GDM1 (cell line): ENCODE data around the gene PGBD2.
A peak's percentile ranks its signal among the peaks of the same experiment; 100 is the strongest.
"Not testable (repeated sequence)": the region's sequence is repeated elsewhere in the genome, so short reads cannot be mapped to it uniquely, and the experiment has no call there.

ENCODE experiments used
- DNase-seq: peaks from one replicate; lab custom pipeline; 2025; lab: John Stamatoyannopoulos, UW

Gene PGBD2

GRCh38 chr1:248886237-248886895, 19.7 kb upstream of the PGBD2 start:
- DNase-seq: no peak

DNA sequence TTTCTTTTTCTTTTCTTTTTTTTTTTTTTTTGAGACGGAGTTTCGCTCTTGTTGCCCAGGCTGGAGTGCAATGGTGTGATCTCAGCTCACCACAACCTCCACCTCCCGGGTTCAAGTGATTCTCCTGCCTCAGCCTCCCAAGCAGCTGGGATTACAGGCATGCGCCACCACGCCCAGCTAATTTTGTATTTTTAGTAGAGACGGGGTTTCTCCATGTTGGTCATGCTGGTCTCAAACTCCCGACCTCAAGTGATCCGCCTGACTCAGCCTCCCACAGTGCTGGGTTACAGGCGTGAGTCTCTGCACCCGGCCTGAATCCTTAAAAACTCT, 16.2 kb upstream of the PGBD2 start:
- not testable (repeated sequence) for DNase-seq

GRCh38 chr1:248890549-248891498, 15.2 kb upstream of the PGBD2 start:
- DNase-seq: no peak

- no peak for DNase-seq
These were observed 14.3 kb upstream of the PGBD2 start for GRCh38 chr1:248891758-248892157.

- no peak for DNase-seq
These were observed 13.4 kb upstream of the PGBD2 start for GRCh38 chr1:248892590-248892989.

DNA sequence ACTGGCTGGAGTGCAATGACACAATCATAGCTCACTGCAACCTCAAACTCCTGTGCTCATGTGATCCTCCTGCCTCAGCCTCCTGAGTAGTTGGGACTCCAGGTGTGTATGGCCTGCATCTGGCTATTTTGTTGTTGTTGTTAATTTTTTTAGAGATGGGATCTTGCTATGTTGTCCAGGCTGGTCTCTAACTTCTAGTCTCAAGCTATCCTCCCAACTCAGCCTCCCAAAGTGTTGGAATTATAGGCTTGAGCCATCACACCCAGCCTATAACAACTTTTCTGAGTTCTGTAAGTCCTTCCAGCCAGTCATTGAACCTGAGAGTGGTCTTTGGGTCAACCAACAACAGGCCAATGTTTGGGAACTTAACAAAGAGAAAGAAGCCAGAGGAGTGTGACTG, 11.2 kb upstream of the PGBD2 start:
- DNase-seq: no peak

DNA sequence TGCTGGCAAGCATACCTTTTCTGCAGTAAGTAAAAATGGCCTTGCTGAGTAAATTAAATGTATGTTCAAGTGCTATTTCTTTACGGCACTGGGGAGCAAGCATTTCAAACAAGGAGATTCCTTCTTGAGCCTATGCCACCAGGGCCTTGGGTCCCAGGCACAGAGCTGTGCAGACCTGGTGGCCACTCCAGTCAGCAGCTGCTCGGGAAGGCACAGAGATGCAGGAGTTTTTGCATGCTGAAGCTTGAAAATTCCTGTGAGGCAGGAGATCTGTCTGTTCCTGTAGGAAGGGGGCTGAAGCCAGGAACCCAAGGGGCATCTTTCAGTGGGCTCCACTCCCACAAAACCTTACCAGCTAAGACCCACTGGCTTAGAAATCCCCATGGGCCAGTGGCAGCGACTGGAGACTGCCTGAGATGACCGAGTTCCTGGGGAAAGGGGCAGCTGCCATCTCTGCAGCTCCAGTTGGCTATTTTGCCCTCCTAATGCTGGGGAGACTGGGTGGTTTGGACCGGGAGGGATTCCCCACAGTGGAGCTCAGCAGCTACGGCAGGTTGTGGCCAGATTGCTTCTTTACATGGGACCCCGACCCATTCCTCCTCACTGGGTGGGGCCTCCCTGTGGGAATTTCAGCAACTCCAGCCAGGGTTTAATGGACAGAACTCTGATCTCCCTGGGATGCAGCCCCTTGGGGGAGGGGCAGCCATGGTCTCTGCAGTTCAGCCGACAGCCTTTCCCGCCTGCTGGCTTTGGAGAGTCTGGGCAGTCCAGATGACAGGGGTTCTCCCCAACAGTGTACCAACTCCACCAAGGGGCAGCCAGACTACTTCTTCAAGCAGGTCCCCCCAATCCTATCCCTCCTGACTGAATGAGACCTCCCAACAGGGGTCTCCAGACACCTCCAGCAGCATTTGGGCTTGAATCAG, 8.4 kb upstream of the PGBD2 start:
- no peak for DNase-seq

DNA sequence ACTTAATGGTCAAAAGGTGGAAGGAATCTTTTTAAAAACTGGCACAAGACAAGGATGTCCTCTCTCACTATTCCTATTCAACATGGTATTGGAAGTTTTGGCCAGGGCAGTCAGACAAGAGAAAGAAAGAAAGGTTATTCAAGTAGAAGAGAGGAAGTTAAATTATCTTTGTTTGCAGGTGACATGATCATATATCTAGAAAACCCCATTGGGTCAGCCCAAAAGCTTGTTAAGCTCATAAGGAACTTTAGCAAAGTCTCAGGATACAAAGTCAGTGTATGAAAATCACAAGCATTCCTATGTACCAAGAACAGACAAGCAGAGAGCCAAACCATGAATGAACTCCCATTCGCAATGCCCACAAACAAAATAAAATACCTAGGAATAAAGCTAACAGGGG, 5.4 kb upstream of the PGBD2 start:
- DNase-seq: no peak

- DNase-seq: no peak
These were observed 4.5 kb upstream of the PGBD2 start for GRCh38 chr1:248901578-248901977.

DNA sequence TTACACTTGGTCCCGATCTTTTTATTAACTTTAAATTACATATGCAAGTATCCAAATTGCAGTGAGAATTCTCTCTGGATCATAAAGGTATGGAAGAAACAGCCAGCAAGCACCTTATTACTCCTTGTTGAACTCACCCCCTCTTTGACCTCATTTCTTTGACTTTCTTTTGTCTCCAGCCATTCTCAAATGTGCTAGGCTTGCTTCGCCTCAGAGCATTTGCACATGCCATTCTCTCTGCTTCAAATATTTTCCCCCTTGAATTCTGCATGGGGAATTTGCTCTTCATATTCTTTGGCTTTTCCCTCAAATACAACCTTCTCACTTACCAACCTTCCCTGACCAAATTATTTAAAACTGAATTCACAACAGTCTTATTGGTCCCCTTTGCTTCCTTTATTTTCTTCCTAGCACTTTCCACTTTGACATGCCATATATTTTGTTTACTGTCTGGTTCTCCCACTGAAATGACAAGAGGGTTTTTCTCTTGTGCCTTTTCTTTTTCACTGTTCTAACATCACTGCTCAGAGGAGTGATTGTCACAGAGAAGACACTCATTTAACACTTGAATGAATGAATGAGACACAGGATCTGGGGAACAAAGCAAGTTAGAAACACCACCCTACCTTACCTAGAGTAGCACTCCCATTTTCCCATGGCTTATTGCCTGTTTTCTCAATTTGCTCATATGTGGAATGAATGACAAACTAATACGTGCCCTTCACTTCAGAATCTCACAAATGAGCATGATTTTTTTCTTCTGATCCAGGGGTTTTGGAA, 1.4 kb upstream of the PGBD2 start:
- DNase-seq: no peak

DNA sequence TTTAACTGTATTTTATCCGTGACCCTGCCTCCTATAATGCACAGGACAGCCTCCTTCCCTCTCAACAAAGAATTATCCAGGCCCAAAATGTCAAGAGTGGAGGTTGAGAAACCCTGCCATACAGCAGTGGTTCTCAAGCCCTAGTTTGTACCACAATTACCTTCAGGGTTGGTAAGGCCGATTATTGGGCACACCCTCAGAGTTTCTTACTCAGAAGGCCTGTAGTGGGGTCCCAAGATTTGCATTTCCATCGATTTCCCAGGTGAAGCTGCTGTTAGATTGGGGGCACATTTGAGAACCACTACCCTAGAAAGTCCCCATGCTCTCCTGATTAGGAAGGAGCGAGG, 400 bp upstream of the PGBD2 start:
- no peak for DNase-seq

DNA sequence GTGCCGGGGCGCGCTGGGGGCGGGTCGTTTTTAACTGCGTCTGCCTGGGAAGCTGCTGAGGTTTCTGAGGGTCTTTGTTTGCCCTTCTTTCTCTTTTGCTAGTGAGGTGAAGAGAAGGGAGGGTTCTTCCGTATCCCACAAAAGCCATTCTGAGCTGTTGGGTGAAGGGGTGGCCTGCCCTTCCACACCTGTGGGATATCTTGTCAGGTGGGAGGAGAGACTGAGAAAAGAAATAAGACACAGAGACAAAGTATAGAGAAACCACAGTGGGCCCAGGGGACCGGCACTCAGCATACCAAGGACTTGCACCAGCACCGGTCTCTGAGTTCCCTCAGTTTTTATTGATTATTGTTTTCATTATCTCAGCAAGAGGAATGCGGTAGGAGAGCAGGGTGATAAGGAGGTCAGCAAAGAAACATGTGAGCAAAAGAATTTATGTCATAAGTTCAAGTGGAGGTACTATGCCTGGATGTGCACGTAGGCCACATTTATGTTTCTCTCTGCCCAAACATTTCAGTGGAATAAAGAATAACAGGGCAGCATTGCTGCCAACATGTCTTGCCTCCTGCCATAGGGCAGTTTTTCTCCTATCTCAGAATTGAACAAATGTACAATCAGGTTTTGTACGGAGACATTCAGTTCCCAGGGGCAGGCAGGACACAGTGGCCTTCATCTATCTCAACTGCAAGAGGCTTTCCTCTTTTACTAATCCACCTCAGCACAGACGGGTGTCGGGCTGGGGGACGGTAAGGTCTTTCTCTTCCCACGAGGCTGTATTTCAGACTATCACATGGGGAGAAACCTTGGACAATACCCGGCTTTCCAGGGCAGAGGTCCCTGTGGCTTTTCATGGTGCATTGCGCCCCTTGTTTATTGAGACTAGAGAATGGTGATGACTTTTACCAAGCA, 972 bp downstream of the PGBD2 start:
- DNase-seq: no peak

DNA sequence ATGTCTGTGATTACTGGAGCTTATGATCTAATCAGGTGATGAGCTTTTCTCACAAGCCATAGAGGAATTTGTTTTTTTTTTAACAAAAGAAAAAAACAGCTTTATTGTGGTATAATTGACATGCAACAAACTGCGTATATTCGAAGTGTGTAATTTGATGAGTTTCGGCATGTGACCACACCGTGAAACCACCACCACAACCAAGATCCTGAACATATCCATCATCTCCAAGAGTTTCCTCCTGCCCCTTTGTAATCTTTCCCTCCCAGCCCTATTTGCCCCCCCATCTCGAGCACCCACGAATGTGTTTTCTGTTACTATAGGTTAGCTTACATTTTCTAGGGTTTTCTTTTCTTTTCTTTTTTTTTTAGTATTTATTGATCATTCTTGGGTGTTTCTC, 4.7 kb downstream of the PGBD2 start:
- no peak for DNase-seq

GRCh38 chr1:248913933-248914332, 7.9 kb downstream of the PGBD2 start:
- DNase-seq: no peak

GRCh38 chr1:248914796-248915381, 8.9 kb downstream of the PGBD2 start:
- no peak for DNase-seq

DNA sequence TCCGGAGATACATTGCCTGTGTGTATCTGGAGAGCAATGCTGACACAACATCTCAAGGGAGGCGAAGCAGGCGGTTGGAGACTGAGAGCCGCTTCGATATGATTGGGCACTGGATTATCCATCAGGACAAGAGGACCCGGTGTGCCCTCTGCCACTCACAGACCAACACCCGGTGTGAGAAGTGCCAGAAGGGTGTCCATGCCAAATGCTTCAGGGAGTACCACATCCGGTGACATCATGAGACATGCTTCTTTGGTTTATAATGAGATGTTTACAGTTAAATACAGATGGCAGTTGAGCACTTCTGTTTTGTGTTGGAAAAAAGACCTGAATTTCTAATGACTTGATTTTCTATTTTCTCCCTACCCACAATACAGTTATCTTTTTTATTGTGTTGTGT, 12.1 kb downstream of the PGBD2 start:
- no peak for DNase-seq

DNA sequence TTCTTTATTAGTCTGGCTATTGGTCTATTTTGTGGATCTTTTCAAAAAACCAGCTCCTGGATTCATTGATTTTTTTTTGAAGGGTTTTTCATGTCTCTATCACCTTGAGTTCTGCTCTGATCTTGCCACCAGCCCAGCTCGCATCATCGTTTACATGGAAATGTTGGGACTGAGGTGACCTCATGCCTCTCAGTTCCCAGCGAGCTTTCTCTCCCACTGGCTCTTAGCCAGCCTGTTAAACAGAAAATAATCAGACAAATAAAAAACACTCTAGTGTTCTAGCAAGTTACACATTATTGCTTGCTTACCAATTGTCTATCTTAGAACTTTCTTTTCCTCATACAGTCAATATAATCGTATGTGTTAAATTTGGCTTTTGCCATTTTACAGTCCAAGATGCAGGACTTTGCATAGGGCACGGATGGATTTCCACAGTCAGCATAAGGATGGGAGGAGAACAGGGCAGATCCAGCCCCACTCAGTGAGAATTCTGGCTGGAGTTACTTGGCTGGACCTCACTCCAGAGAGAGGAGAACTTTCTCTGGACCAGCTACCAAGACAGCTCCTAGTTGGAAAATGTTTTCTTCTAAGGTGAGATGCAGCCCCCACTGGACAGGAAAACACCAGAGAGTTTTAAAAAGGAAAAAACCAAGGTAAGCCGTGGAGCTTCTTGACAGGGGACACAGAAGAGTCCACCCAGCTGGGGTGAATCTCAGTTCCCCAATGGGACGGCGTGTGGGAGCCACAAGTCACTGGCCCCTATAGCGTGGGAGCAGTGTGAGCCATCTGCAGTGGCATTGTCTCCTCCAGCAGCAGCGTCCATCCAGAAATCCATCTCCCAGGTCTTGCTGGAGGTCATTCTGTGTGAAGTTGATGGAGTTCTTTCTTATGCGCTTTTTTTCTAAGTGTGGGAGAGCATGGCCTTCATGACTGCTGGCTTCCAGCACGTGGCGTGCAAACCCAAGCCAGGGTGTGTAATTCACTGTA, 17.6 kb downstream of the PGBD2 start:
- no peak for DNase-seq

GRCh38 chr1:248924696-248925532, 18.9 kb downstream of the PGBD2 start:
- peak; percentile 58 for DNase-seq
